GM21723 (cell line): ENCODE measurements around the gene HYAL3.

ENCODE experiments used
- ATAC-seq: cut with Tn5 transposase; IDR thresholded peaks from one replicate; pipeline ENCODE4 v1.9.1; 2021; ENCODE audit warnings: mild to moderate bottlenecking, moderate library complexity; ENCODE audit not compliant: unreplicated experiment

The HYAL3 gene

DNA sequence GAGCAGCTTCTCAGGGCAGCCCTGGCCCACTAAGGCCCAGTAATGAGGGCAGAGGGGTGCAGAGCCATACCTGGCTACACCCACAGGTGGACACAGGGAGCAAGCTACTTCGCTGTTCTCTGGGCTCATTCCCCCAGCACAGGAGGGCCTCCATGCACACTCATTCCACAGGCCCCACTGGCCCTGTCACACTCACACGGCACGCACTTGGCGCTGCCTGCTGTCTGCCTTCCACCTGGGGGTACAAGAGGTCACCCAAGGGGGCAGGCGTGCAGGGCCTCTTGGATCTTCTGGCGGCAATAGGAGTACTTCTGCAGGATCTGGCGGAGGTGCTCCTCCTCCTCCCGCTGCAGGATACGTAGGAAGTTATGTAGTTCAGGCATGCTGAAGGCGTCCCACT, 31.1 kb upstream of the HYAL3 start:
- no peak for ATAC-seq

DNA sequence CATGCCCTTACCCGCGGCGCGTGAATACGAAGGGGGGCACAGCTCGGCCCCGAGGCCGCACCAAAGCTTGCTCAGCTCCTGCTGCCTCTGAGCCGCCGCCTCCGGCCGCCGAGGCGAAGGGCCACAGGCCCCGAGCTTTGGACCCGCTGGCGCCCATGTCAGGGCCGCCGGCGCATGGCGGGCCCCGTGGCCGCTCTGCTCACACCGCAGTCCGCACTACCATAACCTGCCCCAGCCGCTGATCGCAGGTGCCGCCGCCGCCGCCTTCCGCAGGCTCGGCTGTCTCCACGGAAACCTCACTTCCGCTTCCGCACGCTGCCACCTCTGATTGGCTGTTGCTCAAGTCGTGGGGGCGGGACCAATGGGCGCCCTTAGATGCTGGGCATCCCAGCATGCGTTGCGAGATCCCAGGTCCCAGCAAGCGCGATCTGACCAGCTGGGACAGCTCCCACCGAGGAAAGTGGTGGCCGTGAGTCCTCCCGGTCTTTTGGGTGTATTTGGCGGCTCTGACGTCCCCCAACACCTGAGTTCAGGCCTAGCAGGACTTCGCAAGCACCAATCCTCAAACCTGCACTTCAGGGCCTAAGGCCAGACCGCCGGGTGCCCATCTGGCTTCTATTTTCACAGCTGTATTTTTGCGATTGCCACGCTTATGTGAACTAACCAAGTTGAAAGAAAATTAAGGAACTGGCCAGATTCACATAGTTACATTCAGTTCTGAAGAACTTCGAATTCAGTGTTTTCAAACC, 28.9 kb upstream of the HYAL3 start, which contains the start of gene TUSC2:
TSS of gene TUSC2 (minus strand) at position 281 of the 749 bp plus-strand sequence. CDS start at position 157, 124 bp downstream.
- peak; percentile 85 for ATAC-seq

DNA sequence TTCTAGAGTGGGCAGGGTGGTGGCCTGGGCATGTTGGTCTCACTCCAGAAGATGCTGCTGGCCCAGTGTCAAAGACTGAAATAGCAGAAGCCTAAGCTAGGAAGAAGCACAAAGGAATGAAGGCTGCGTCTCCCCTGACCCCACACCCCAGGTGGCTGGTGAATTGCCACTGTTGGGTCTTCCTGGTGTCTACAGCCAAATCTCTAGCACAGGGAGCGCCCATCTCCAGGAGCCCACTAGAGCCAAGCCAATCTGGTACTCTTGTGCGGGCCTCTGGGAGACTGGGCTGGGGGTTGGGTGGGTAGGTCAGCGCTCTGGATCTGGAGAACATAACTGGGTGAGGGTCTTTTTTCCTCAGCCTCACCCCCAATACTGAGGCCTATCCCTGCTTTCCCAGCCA, 27.9 kb upstream of the HYAL3 start:
- no peak for ATAC-seq

DNA sequence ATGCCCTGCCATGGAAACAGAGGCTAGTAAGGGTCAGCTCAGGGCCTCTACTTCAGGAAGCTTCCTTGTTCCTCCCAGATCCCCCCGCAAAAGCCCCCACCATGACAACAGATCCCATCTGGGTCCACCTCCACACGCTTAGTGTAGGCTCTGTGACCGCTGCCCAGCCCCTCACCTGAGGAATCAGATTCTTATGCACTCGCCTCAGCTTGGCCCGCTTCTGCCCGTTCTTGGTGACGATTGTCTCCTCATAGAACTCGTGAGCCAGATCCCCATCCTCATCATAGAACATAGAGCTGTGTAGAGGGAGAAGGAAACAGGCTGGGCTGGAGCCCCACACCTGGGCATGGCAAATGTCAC, 27.0 kb upstream of the HYAL3 start:
- no peak for ATAC-seq

DNA sequence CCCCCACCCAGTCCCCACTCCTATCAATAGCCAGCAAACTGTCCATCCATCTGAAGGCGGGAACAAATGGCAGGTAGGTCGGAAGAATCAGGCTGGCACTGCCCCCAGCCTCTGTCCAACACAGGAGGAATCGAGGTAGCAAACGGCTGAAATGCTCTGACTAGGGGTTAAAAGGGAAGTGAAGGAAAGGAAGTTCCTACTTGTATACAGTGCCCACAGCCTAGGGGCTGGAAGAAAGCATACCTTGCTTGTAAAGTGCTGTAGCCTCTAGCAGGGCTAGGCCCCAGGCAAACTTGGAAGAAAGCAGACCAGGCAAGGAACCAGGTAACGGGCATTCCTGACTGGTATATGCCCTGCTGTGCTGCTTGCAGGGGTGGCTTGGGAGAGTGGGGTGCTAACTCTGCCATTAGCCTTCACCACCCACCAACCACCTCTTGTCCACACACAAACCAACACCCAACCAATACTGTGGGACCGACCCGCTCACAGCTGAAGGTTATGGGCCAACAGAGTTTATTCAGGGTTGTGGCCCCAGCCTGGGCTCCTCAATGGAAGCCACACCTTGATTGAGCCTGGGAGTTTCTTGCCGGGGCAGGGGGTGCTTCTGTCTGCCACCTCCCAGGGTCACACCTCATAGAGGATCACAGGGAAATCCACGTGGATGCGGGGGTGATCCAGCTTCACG, 26.4 kb upstream of the HYAL3 start:
- ATAC-seq, result no peak

DNA sequence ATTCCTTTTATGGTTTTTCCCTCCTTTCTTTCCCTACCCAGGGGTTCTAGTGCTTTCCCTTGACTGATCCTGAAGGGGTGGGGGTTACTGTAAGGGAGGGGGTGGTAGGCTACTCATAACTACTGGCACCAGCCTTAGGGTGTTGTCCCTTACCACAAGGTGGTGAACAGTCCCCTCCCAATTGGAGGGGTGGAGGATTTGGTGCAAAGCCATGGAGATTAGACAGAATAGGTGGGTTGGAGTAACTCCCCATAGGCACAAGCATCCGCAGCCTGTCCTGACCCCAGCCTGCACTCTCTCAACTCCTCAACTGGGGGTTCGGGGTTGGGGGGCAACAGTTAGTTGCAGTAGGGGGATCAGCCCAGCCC, 25.9 kb upstream of the HYAL3 start:
- ATAC-seq, result no peak

DNA sequence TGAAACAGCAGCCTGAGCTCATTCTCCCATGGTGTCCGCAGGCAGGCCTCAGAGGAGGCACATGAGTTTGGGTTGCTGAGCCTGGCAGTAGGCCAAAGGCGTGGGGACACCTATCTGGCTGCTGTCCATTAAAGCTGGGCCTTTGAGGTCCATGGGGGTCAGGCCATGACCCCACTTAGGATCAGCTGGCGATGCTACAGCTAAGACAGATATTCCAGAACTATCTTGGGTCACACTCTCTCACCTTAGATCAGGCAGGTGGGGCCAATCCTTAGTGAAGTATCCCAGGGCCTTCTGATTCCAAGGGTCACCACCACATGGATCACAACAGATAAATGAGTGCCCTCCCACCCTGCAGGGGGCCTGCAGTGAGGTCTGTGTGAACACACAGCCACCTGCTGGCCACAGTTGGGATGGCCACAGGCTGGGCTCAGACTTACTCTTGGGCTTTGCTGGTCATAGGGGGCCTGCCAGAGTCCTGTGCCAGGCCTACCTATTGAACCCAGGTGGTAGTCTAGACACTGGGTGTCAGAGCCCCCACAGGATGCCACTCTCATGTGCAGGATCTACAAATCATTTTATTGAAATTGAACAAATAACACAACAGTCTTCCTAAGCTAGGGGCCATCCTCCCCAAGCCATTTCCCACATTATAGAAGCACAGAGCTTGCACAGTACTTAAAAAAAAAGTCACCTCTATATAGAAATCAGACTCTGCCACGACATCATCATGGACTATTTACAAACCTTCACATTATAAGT, 25.3 kb upstream of the HYAL3 start:
- ATAC-seq, result no peak

DNA sequence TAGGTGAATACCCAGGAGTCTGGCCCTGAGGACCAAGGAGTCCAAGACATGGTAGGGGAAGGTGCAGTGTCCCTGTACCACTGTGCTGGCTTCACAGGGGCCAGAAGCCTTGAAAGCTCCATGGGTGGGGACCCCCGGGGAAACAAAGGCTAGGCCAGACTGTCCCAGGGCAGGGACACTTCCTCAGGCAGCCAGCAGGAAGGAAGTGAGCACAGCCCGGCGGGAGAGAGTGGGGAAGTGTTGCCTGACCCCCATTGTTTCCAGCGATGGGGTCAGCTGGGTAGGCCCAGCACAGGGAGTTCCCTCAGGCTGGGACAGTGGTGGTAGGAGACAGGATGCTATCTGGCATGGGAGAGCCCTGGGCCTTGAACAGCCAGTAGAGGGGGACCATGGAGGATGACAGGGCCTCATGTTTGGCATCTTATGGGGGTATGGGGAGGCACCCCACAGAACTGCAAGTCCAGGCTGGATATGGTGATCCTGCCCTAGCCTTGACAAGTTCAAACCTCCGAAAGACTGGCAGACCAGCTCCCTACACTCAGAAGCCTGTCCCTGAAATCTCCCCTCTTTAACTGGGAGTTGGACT, 24.5 kb upstream of the HYAL3 start:
- no peak for ATAC-seq

DNA sequence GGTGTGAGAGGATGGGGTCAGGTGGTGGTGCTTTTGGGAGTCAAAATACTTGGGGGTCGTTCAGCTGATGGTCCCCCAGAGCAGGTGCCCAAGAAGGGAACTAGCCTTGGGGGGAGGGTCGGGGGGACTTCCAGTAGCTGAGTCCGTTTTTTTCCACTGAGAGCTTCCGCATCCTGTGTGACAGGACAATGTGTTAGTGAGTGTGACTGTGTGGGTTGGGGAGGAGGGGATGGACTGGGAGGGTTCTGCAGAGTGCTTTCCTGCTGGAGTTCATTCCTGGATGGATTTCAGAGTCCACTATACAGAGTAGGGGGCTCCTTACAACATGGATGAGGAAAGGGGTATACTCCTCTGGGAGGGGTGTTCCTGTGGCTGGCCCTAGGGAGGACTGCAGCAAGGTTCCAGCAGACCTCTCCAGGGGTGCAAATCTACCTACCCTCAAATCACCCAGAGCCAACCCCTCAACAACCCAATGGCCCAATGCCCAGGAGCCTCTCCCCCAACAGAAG, 23.9 kb upstream of the HYAL3 start:
- ATAC-seq, result no peak

DNA sequence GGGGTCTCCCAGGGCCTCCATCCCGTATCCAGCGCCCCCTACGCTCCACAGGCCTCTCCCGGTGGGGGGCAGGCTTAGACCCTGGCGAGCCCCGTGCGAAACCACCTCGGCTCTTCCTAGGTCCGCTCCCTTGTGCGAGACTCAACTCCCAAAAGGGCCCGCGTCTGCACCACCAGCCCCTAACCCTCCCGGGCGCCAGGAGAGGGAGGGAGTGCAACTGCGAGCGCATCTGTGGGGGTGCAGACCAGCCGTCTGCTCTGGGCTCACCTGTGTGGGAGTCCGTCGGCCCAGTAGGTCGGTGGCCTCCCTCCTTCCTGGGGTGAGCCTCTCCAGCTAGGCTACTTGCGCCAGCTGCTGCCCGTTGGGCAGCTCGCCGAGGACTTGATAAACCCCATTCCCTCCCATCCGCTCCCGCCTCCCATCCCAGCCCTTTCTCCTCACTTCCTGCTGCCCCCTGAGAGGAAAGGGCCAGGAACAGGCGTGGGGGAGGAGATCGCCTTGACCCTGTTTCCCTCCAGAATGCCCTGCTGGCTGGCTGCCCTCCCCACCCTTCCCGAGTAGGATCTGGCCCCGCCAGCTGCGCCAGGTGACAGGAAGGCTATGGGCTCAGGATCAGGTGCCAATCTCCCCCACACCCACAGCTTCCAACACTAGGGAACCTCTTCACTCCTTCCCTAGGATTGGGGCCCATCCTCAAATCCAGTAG, 23.3 kb upstream of the HYAL3 start, which contains the start of gene HYAL2:
TSS of gene HYAL2 (minus strand) at position 360 of the 706 bp plus-strand sequence. CDS start 2,256 bp downstream, outside the sequence.
- no peak for ATAC-seq

DNA sequence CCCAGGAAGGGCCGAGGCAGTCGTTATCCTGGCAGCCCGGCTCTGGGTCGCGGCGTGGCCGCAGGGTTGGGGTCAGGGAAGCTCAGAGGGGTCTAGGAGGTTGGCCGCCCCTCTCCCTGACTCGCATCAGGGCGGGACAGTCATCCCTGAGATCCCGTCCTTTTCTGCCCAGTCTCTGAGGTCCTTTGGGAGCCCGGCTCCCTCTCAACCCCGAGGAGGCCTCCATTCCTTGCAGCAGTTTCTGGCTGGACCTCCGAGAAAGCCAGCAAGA, 22.8 kb upstream of the HYAL3 start:
- no peak for ATAC-seq

DNA sequence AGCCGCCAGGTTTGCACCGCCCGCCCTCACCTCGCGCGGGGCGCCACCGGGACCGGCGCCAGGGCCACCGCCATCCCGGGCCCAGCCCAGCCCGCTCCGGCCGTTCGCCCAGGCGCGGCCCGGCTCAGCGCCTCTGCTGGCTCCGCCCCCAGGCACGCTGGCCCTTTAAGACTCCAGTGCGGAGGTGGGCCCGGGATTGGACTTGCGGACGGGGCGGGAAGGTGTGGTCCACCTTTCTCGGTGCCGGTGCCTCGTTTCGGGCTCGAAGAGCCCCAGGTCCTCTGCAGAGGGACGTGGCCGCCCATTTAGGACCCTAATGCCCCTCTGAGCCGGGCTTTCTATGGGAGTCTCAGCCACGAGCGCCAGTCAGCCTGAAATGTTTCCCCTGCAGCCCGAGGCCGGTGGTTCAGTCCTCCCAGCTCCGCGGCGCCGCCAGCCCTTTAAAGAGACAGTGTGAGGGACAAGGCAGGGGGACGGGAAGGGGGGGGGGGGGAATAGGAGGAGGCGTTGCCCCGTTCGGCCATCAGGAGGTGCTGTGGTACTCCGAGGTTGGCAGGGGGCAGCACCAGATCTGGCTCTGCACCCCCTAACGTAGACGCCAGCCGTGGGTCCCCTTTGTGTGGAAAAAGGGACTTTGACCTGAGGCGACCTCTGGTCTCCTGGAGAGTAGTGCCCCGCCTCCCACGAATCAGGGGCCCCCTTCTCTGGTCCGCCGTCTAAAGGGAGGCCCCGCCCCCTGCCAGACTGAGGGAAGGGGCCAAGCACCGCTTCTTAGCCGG, 22.3 kb upstream of the HYAL3 start:
- peak; percentile 82 for ATAC-seq

DNA sequence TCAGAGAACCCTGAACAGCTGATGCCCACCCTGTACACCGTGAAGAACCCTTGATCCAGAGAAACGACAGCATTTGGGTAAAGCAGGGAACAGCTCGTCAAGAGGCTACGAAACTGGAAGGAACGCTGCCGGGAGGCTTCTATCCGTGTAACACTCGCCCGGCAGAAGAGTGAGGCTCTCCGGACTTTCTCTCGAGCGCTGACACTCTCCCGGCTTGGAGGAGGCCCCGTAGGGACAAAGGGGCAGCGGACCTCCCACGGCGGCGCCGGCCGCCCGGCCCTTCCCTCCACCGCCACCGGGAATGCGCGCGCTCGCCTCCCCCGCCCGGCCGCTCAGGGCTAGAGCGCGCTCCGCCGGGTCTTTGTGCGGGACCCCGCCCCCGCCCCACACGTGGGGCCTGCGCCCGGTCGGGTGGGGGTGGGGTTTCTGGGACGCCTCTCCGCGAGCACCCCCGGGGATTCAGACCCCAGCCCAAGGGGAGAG, 21.7 kb upstream of the HYAL3 start:
- ATAC-seq, result peak; percentile 50

DNA sequence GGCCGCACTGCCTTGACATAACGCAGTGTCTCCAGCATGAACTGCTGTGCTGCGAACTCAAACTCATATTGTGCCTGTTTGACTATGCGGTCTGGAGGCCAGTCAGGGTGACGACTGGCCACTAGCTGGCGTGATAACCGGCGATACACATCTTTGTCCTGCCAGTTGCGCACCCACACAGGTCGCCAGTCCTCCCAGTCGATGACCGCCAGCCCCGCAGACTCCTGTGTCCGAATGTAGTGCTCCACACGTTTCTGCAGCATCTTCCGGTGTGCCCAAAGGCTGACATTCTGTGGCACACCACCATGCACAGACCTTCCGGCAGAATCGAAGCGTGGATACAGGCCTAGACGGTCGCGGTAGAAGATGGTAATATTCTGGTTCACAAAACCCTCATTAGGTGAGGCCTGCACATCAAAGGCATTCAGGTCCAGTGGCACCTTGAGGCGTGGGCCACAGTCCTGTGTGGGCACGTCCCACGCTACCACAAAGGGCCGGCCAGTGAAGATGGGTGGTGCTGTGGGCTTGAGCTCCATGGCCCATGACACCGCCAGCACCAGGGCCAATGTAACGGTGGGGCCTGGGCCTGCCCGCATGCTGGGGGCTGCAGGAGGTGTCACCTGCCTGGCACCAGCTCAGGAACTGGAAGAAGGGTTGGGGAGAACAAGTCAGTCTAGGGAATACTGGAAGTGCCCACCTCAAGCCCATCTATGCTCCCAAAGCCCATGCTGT, 20.9 kb upstream of the HYAL3 start:
- no peak for ATAC-seq

DNA sequence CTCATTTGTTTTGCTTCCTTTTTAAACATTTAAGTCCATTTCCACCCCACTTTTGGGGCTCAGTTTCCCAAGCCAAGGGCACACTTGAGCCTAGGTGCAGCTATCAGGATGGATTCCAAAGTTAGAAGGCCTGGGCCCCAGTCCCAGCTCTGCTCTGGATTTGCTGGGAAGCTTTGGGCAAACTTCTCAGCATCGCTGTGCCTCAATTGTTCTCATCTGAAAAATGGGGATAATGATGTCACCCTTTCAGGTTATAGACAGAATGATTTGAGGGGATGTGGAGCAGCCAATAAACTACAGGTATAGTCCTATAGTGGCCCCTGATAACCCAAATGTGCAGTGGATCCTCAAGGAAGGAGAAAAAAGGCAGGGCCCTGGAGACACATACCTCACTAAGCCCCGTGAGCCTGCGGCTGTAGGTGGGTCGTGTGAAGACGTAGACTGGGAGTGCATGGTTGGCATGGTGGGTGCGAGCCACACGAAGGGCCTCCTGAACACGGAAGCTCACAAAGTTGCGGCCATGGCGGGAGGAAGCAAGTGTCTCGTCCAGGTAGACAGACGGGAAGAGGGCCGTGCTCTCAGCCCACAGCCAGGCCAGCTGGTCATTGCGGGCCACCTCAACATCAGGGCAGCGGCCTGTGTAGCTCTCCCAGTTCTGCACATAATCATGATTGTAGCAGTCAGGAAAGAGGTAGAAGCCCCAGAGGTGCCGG, 20.1 kb upstream of the HYAL3 start:
- no peak for ATAC-seq

DNA sequence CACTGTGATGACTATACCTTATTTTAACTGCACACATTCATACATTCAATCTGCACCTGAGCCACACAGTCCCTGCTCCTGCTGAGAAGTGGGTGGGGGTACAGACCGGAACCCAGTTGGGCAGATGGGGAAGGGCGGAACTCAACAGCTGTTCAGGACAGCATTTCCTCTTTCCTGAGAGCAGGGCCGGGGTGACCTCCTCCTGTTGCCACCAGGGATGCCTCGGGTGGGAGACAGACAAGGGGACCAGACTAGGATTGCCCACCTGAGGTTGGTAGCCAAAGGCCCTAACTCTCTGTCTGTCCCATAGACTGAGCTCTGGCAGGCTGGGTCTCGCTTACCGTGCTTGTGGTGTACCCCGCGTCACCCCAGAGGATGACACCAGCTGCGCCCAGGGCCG, 19.4 kb upstream of the HYAL3 start:
- ATAC-seq, result no peak

DNA sequence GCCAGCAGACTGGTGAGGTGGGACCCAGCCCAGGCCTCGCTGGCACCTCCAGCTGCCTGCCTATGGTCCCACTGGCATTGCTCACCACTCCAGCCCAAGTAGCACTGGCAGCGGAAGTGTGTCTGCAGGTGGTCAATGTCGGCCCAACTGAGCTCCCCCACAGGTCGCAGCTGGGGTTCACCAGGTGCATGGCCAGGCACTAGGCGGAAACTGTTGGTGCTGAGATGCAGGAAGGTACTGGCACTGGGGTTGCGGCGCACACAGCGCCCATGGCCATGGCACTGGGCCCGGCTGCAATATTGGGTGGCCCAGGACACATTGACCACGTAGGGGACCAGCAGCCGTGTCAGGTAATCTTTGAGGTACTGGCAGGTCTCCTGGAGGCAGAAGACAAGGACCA, 19.0 kb upstream of the HYAL3 start:
- ATAC-seq, result no peak

DNA sequence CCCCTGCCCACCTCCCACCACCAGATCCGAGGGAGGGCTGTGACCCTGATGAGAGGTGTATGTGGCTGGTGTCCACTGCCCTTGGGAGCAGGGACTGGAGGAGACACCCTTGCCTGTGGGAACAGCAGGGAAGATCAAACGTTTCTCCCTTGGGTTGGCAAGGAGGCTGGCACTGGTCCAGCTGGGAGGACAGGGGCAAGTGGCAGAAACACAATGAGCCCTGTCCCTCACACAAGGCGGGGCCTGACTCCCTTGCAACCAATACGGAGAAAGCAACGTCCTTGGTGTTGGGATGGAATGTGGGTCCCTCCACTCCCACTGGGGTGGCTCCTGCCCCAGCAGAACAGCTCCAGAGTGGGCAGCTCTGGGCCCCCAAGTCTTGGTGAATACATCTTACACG, 18.1 kb upstream of the HYAL3 start:
- ATAC-seq, result no peak
